ENCODE data around the gene SPRED1.

Gene SPRED1

GRCh38 chr15:38351466-38351865, 98.8 kb downstream of the SPRED1 start:
- no peak for DNase-seq
- no peaks in the 10 kb centered on the region for H3K9me3 ChIP-seq
- no peaks in the 10 kb centered on the region for H3K4me1 ChIP-seq
- H3K4me3 ChIP-seq (ENCODE audit: low read depth, low read length) = no peak overlapping the region
- no peak for TF ChIP-seq CTCF (IDR thresholded peaks at IDR 0.05; ENCODE audit: low read depth, low read length)
- H3K27me3 ChIP-seq = no peaks in the 10 kb centered on the region
- peaks cover 23% of the 10 kb centered on the region for H3K36me3 ChIP-seq

- no peaks in the 10 kb centered on the region for H3K27me3 ChIP-seq
- no peaks in the 10 kb centered on the region for H3K9me3 ChIP-seq
- H3K4me3 ChIP-seq (ENCODE audit: low read depth, low read length) = no peak overlapping the region
- peak; percentile 65 for DNase-seq
- no peaks in the 10 kb centered on the region for H3K4me1 ChIP-seq
- TF ChIP-seq CTCF (IDR thresholded peaks at IDR 0.05; ENCODE audit: low read depth, low read length) = peak; percentile 91
- H3K36me3 ChIP-seq = peaks cover 23% of the 10 kb centered on the region
Measured at GRCh38 chr15:38354315-38354929, 101.8 kb downstream of the SPRED1 start.

GRCh38 chr15:38362355-38362754, 109.7 kb downstream of the SPRED1 start:
- Histone ChIP-seq H3K27me3 (peaks cover 14% of the 10 kb centered on the region), H3K36me3 (no peaks in the 10 kb centered on the region), H3K4me1 (no peaks in the 10 kb centered on the region), H3K4me3 (ENCODE audit: low read depth, low read length) (no peak overlapping the region), H3K9me3 (no peaks in the 10 kb centered on the region)
- TF ChIP-seq CTCF (IDR thresholded peaks at IDR 0.05; ENCODE audit: low read depth, low read length) = no peak
- DNase-seq = no peak

GRCh38 chr15:38367476-38367875, 114.8 kb downstream of the SPRED1 start:
- TF ChIP-seq CTCF (IDR thresholded peaks at IDR 0.05; ENCODE audit: low read depth, low read length) = no peak
- DNase-seq = no peak
- no peaks in the 10 kb centered on the region for H3K36me3 ChIP-seq
- H3K4me3 ChIP-seq (ENCODE audit: low read depth, low read length) = no peak overlapping the region
- H3K9me3 ChIP-seq = no peaks in the 10 kb centered on the region
- no peaks in the 10 kb centered on the region for H3K4me1 ChIP-seq
- H3K27me3 ChIP-seq = peaks cover 23% of the 10 kb centered on the region

- no peaks in the 10 kb centered on the region for H3K4me1 ChIP-seq
Measured at GRCh38 chr15:38369936-38370478, 117.4 kb downstream of the SPRED1 start.

More at GRCh38 chr15:38369936-38370478, 117.4 kb downstream of the SPRED1 start:
- TF ChIP-seq CTCF (IDR thresholded peaks at IDR 0.05; ENCODE audit: low read depth, low read length) = no peak
- Histone ChIP-seq H3K36me3 (no peaks in the 10 kb centered on the region), H3K4me3 (ENCODE audit: low read depth, low read length) (no peak overlapping the region), H3K9me3 (no peaks in the 10 kb centered on the region), H3K27me3 (peaks cover 23% of the 10 kb centered on the region)
- no peak for DNase-seq
